Skeletal muscle tissue (tissue), 4 donors: Measurements from ENCODE around the gene LDHAL6B. TPM values are rescaled to one million over a fixed set of nuclear protein-coding genes. Genes with fewer than 3 reads are reported as not detected.

Source experiments
- H3K27ac ChIP-seq: one replicate; pipeline ENCODE4 v1.7.0; 2013; ENCODE audit warnings: mild to moderate bottlenecking, low read depth, low read length, inconsistent platforms
- H3K27me3 ChIP-seq, 3 donors: one replicate each; pipeline ENCODE4 v1.7.0; 2013; ENCODE audit warnings: low read length in 3 of 3; ENCODE audit not compliant: control insufficient read depth in 3 of 3, insufficient read depth in 3 of 3
- H3K36me3 ChIP-seq, 3 donors: one replicate each; pipeline ENCODE4 v1.7.0; 2013; ENCODE audit warnings: low read length in 3 of 3; ENCODE audit not compliant: control insufficient read depth in 3 of 3, insufficient read depth in 3 of 3
- H3K4me1 ChIP-seq, 3 donors: one replicate each; pipeline ENCODE4 v1.7.0; 2013; ENCODE audit warnings: low read length in 3 of 3, mild to moderate bottlenecking in 3 of 3; ENCODE audit not compliant: control insufficient read depth in 3 of 3, insufficient read depth in 3 of 3
- H3K4me3 ChIP-seq, 3 donors: one replicate each; pipeline ENCODE4 v1.7.0; 2013; ENCODE audit warnings: low read length in 3 of 3
- H3K9ac ChIP-seq, 3 donors: one replicate each; pipeline ENCODE4 v1.7.0; 2013; ENCODE audit warnings: low read length in 3 of 3, mild to moderate bottlenecking in 3 of 3, moderate library complexity in 2 of 3, low read depth in 1 of 3
- H3K9me3 ChIP-seq, 3 donors: one replicate each; pipeline ENCODE4 v1.7.0; 2013; ENCODE audit warnings: low read length in 3 of 3; ENCODE audit not compliant: control insufficient read depth in 3 of 3
- total RNA-seq: library from RNA; depleted of rRNA; stranded (reverse); fragments of >200 nt; gene quantifications from one replicate; pipeline ENCODE4 v1.2.3, GENCODE V29; 2014
- donor health status: Osteomylitis.

LDHAL6B gene
- total RNA-seq, 1 donor from 2014 or later: not detected

DNA sequence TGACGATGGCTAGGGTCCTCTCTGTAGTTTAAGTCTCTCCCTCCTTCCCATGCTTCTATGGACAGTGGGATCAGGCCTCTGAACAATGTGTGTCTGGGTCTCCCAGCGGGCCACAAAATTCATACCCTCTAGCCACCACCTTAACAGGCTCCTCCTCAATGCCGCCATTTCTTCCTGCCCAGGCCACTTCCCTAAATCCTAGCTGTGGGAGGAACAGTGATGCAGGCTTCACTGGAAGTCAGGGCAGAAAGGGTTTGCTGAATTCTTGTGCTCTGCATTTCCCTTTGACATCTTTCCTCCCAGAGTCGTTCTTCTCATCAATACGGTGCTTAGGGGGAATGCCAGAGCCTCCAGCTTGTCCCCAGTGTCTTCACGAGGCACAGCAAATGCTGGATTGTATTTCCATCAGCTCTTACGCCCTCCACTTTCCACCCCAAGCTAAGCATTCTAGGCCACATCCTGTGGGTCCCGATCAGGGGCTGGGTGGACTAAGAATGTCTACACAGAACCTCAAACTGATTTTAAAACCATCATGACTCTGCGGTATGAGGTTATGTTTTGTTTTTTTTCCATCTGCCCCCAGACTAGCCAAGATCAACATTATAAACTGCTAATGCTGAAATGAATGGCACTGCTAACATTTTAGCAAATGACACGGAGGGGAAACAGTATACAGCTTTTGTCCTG lies 11.9 kb upstream of the LDHAL6B start:
- no peaks in the 10 kb centered on the region for H3K27me3 ChIP-seq
- H3K27ac ChIP-seq: no peak overlapping the region
- no peak overlapping the region for H3K4me3 ChIP-seq
- no peaks in the 10 kb centered on the region for H3K4me1 ChIP-seq
- no peaks in the 10 kb centered on the region for H3K9me3 ChIP-seq
- H3K9ac ChIP-seq: no peak overlapping the region
- H3K36me3 ChIP-seq: peaks cover 26 to 45% (median 29%) of the 10 kb centered on the region in 3 donors

DNA sequence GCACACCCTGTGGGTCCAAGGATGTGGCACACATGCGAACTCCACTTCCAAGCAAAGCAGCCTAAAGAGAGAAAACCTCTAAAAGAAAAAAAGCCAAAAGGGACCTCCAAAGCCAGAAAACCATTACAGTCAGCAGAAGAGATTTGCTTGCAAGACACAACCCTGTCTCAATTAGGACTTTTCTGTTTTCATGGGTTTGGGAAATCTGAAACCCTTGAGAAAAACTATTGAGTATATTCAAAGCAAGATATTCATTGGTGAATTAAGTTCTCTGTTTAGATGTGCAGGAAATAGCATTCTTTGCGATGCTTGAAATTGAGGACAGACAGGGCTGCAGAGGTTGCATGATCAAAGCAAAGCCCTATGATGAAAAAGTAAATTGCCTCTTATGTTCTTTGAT lies 10.2 kb upstream of the LDHAL6B start:
- Histone ChIP-seq H3K27me3 (no peaks in the 10 kb centered on the region), H3K9me3 (no peaks in the 10 kb centered on the region), H3K36me3 (peaks cover 18 to 38% (median 25%) of the 10 kb centered on the region in 3 donors), H3K4me3 (no peak overlapping the region), H3K4me1 (no peaks in the 10 kb centered on the region), H3K27ac (no peak overlapping the region), H3K9ac (no peak overlapping the region)

DNA sequence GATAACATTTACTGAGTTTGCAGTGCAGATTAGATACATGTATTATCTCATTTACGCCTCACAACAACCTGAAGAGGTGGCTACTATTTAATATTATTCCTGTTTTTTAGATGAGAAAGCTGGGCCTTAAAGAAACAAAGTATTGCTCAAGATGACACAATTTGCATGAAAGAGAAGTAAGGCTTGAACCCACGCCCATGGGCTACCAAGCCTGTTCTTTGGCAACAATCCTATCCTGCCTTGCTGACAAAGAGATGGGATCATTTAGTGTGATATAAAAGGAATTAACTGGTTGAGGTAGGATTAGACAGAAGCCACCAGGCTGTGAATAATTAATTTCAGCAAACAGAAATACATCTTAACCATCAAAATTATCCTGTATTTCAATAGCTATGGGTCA lies 9.2 kb upstream of the LDHAL6B start:
- H3K9ac ChIP-seq: no peak overlapping the region
- no peaks in the 10 kb centered on the region for H3K4me1 ChIP-seq
- no peak overlapping the region for H3K27ac ChIP-seq
- H3K27me3 ChIP-seq: no peaks in the 10 kb centered on the region
- H3K36me3 ChIP-seq: peaks cover 22 to 40% (median 35%) of the 10 kb centered on the region in 3 donors
- no peaks in the 10 kb centered on the region for H3K9me3 ChIP-seq
- no peak overlapping the region for H3K4me3 ChIP-seq

DNA sequence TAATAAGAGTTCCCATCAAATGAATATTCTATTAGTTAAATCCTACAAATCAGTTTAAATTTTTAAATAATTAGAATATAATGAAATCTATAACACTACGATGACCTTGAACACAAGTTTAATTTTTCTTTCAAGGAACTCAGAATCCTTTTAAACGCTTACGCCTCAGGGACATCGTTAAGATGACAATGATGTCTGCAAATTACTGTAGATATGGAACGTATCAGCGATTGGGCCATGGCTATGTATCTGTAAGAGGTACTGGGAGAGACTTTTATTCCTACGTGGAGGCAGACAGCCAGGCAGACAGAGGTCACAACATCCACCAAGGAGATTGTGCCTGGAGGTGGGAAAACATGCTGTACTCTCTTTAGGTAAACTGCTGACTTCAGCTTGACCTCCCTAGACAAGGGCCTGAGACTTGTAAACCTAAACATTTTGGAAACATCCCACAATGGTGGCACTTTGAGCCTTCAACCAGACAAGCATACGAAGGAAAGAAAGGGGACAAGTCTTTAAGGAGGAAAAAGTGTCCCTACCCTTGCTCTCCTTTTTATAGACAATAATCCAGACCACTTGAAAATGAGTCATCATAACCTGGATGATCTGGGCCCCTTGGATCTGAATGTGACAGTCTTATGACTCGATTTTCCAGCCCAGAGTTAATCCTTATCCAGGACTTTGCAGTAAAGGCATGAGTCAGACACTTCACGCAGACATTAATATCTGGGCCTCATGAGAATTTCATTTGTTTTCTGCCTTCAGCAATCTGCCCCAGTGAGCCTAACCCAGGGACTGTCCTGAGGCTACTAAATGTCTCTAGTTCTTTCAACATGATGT lies 6.8 kb upstream of the LDHAL6B start:
- peak overlapping the region; percentile 59 for H3K27ac ChIP-seq
- H3K9ac ChIP-seq: no peak overlapping the region
- H3K36me3 ChIP-seq: peaks cover 14 to 37% (median 33%) of the 10 kb centered on the region in 3 donors
- no peaks in the 10 kb centered on the region for H3K27me3 ChIP-seq
- no peaks in the 10 kb centered on the region for H3K4me1 ChIP-seq
- H3K9me3 ChIP-seq: no peaks in the 10 kb centered on the region
- no peak overlapping the region for H3K4me3 ChIP-seq

DNA sequence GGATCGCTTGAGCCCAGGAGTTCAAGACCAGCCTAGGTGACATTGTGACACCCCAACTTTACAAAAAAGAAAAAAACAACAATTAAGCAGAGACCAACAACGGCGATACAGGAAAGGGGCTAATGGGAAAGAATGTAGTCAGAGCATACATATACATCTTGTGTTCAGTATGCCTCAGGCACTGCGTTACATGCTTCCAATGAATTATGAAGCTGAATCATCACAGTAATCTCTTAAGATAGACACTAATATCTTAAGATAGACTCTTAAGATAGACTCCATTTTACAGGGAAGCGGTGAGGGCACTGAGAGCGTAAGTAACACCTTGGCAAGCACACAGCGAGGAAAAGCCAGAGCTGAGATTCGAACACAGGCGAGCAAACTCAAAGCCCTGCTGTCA lies 6.1 kb upstream of the LDHAL6B start:
- Histone ChIP-seq H3K27ac (peak overlapping the region; percentile 25), H3K9ac (no peak overlapping the region), H3K9me3 (no peaks in the 10 kb centered on the region), H3K4me3 (no peak overlapping the region), H3K27me3 (no peaks in the 10 kb centered on the region), H3K4me1 (no peaks in the 10 kb centered on the region), H3K36me3 (peaks cover 10 to 37% (median 33%) of the 10 kb centered on the region in 3 donors)

DNA sequence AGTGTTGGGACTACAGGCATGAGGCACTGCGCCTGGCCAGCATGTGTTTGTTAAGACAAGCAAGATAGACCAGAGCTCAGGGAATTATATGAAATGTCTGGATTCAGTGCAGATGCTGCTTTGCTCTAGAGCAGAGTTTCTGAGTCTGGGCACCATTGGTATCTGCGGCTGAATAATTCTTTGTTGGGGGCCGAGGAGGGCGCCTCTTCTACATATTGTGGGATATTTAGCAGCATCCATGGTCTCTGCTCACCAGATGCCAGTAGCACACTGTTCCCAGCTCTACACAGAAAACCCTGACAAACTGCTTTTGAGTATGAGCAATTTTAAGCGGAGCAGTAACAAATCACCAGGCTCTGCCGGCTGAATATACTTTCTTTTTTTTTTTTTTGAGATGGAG lies 3.6 kb upstream of the LDHAL6B start:
- Histone ChIP-seq H3K4me1 (no peaks in the 10 kb centered on the region), H3K27me3 (no peaks in the 10 kb centered on the region), H3K27ac (no peak overlapping the region), H3K9ac (no peak overlapping the region), H3K4me3 (no peak overlapping the region), H3K9me3 (no peaks in the 10 kb centered on the region), H3K36me3 (peaks cover 27 to 54% (median 50%) of the 10 kb centered on the region in 3 donors)

DNA sequence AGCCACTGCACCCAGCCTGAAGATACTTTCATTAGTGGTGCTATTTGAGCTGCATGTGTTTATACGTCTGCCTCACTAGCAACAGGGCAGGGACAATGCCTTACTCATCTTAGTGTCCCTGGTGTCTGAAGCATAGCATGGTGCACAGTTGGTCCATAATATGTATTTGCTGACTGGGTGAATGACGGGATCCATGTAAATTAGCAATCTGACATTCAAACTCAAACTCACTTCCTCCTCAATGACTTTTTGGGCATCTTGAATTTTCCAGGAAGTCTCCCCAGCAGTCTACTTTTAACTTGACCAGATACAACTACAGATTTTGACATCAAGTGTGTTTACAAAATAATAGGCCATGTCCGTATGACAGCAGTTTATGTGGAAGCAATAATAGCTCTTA lies 3.0 kb upstream of the LDHAL6B start:
- no peaks in the 10 kb centered on the region for H3K4me1 ChIP-seq
- no peak overlapping the region for H3K4me3 ChIP-seq
- H3K27me3 ChIP-seq: no peaks in the 10 kb centered on the region
- H3K9ac ChIP-seq: no peak overlapping the region
- H3K27ac ChIP-seq: no peak overlapping the region
- H3K36me3 ChIP-seq: peaks cover 28 to 57% (median 49%) of the 10 kb centered on the region in 3 donors
- no peaks in the 10 kb centered on the region for H3K9me3 ChIP-seq

DNA sequence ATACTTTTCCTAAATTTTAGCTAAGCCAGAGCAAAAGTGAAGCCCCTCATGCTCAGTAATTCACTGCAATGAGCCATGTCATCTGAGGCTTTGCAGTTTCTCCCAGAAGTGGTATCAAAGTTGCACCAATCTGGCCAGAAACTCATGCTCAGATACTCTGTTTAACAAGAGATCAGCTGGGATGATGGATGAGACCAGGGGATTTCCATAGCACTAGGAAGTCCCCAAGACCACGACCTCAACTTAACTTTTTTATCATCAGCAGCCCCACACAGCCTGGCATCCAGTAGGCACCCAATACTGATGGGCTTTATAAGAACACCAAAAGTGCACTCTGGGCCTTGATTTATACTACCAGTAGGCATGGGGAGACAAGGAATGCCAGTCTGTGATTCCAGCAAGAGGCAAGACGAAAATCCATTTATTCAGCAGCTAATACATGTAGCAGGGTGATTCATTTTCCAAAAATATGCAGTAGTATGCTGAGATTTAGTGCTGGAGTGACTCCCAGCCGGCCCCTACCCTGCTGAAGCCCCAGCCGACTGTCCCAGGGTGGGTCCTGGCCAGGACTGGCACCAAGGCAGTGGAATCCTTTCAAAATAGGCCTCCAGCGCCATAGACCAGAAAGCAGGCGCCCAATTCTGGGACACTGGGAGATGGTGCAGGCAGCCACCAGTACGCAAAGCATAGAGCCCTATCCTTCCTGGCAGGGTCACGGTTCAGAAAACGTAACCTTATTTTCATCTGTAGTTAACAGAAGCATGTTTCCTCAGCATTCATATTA lies 612 bp upstream of the LDHAL6B start:
- Histone ChIP-seq H3K4me3 (no peak overlapping the region), H3K9ac (no peak overlapping the region)

DNA sequence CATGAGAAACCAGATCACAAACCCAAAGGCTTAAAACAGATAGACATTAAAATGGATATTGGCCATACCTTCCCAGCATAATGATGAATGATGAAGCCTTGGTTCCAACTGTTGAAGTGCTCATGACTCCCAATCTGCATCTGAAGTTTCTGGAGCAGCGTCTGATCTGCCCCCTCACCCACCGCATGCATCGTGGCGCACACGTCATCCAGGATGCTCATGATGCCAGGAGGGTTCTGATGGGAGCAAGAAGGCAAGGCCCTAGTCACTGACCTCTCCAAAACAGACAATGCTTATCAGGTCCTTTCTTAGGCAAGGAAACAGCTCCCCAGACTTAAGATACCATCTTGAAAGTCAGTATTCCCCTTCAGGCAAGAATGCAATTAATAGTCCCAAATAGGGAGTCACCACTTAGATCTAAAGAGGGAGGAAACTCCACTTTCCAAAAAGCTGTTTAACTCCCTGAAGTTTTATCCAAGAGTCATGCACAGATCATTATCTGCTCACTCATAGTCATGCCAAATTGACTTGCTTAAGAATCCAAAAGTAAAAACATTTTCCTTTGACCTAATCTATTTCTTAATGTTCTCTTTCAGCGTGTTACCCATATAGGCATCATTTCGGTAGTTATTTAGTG lies 2.1 kb downstream of the LDHAL6B start:
- no peaks in the 10 kb centered on the region for H3K27me3 ChIP-seq
- H3K27ac ChIP-seq: no peak overlapping the region
- H3K9me3 ChIP-seq: no peaks in the 10 kb centered on the region
- no peaks in the 10 kb centered on the region for H3K4me1 ChIP-seq
- H3K4me3 ChIP-seq: no peak overlapping the region
- H3K9ac ChIP-seq: no peak overlapping the region
- peaks cover 26 to 40% (median 40%) of the 10 kb centered on the region in 3 donors for H3K36me3 ChIP-seq

More for the DNA sequence above, 612 bp upstream of the LDHAL6B start:
- Histone ChIP-seq H3K36me3 (peaks cover 32 to 53% (median 50%) of the 10 kb centered on the region in 3 donors), H3K27me3 (no peaks in the 10 kb centered on the region), H3K9me3 (no peaks in the 10 kb centered on the region), H3K27ac (no peak overlapping the region), H3K4me1 (no peaks in the 10 kb centered on the region)
